K562 (cell line): ENCODE measurements around the gene ADORA2A. TPM values are rescaled to one million over a fixed set of nuclear protein-coding genes. Genes with fewer than 3 reads are reported as not detected.

Experiments
- ATAC-seq: fragments of 200-7000 bp; cut with Tn5 transposase; 3 replicates; pipeline ENCODE4 v1.9.1; 2020; ENCODE audit warnings: moderate library complexity
- BruUV-seq: library from RNA; stranded (reverse); fragments of 400-500 nt; replicated peaks from 2 replicates; lab custom pipeline; 2021; lab: Mats Ljungman, UMichigan
- CTCF ChIA-PET: fragments of 300-600 bp; formaldehyde crosslinking; extraction: SDS; loops from one replicate; lab custom pipeline; 2021; ENCODE audit warnings: low intra/inter-chr PET ratio; lab: Yijun Ruan, JAX
- POLR2A ChIA-PET: fragments of 300-600, 350-650 bp; sonication (Branson Sonifier 250); formaldehyde crosslinking; extraction: SDS; loops from one replicate; lab custom pipeline; 2021; ENCODE audit warnings: antibody characterized with exemption, inconsistent platforms; lab: Yijun Ruan, JAX
- DNase-seq, 4 experiments: peaks; one replicate each; pipeline versions ENCODE4 v3.0.0 to v3.0.0-alpha.2; 2011 to 2018; ENCODE audit warnings: low spot score in 3 of 4, mixed read lengths in 3 of 4; ENCODE audit errors: extremely low read depth in 1 of 4
- FAIRE-seq: peaks from 2 replicates; lab custom pipeline; 2011; peaks lifted over from hg19 to GRCh38; lab: Jason Lieb, UNC
- H2AFZ ChIP-seq: 2 replicates; pipeline ENCODE4 v1.6.0; 2011; ENCODE audit warnings: low read depth, low read length, control low read depth, inconsistent platforms
- H3K27ac ChIP-seq: fragments of 200-600 bp; 3 replicates; pipeline ENCODE4 v1.8.0; 2011; ENCODE audit warnings: low read depth, mild to moderate bottlenecking, control low read depth, inconsistent platforms, low read length, moderate library complexity, mixed read lengths; ENCODE audit errors: extremely low read depth
- H3K27me3 ChIP-seq, 2 experiments: fragments of 300-600 bp in 1 of 2; 2 replicates in 1 of 2; 3 replicates in 1 of 2; pipeline versions ENCODE4 v1.6.0 to v1.8.0; 2011; ENCODE audit warnings: inconsistent platforms in 2 of 2, low read length in 2 of 2, mild to moderate bottlenecking in 1 of 2, mixed read lengths in 1 of 2, moderate library complexity in 1 of 2; ENCODE audit not compliant: control insufficient read depth in 2 of 2, insufficient read depth in 2 of 2
- H3K36me3 ChIP-seq: fragments of 300-600 bp; 3 replicates; pipeline ENCODE4 v1.8.0; 2011; ENCODE audit warnings: mild to moderate bottlenecking, low read length, inconsistent platforms; ENCODE audit not compliant: control insufficient read depth, insufficient read depth
- H3K4me1 ChIP-seq, 2 experiments: fragments of 200-600 bp in 1 of 2; replicated peaks in 1 of 2; 2 replicates in 1 of 2; 3 replicates in 1 of 2; pipeline versions ENCODE4 v1.5.1 to v1.8.0; 2011; ENCODE audit warnings: inconsistent platforms in 2 of 2, low read length in 2 of 2, mild to moderate bottlenecking in 1 of 2, mixed read lengths in 1 of 2, moderate library complexity in 1 of 2; ENCODE audit not compliant: control insufficient read depth in 2 of 2, insufficient read depth in 2 of 2
- H3K4me2 ChIP-seq: 2 replicates; pipeline ENCODE4 v1.6.1; 2011; ENCODE audit warnings: low read length, control low read depth, inconsistent platforms, mixed read lengths; ENCODE audit not compliant: insufficient read depth
- H3K4me3 ChIP-seq: fragments of 200-600 bp; sonication (generic), shearing (Covaris generic); 2 replicates; pipeline ENCODE4 v1.5.1; 2016; ENCODE audit warnings: control low read depth, inconsistent platforms
- H3K79me2 ChIP-seq: fragments of 200-600 bp; 3 replicates; pipeline ENCODE4 v1.8.0; 2011; ENCODE audit warnings: low read length, inconsistent platforms; ENCODE audit not compliant: control insufficient read depth, insufficient read depth
- H3K9ac ChIP-seq, 2 experiments: 2 replicates each; pipeline versions ENCODE4 v1.6.0 to v1.6.1; 2011; ENCODE audit warnings: low read depth in 2 of 2, low read length in 2 of 2, control low read depth in 1 of 2, inconsistent platforms in 1 of 2, mild to moderate bottlenecking in 1 of 2, mixed read lengths in 1 of 2; ENCODE audit not compliant: insufficient read depth in 1 of 2
- H3K9me1 ChIP-seq: one replicate; pipeline ENCODE4 v1.6.0; 2011; ENCODE audit warnings: inconsistent platforms, mild to moderate bottlenecking, low read length, moderate library complexity; ENCODE audit not compliant: control insufficient read depth, insufficient read depth
- H3K9me3 ChIP-seq: replicated peaks from 2 replicates; pipeline ENCODE4 v1.5.1; 2011; ENCODE audit warnings: low read depth, low read length, inconsistent platforms; ENCODE audit not compliant: control insufficient read depth, insufficient read depth
- H4K20me1 ChIP-seq: replicated peaks from 2 replicates; pipeline ENCODE4 v1.6.1; 2011; ENCODE audit warnings: low read length, inconsistent platforms, mixed read lengths; ENCODE audit not compliant: control insufficient read depth, insufficient read depth
- BCOR ChIP-seq: fragments of 450-650 bp; IDR thresholded peaks from 2 replicates; pipeline ENCODE4 v1.6.1; 2016
- GABPB1 ChIP-seq: sonication (generic); formaldehyde crosslinking; IDR thresholded peaks from 2 replicates; pipeline ENCODE4 v1.8.0; 2022; ENCODE audit warnings: mild to moderate bottlenecking, missing genetic modification reagents
- ILF3 ChIP-seq: fragments of 450-650 bp; IDR thresholded peaks from 2 replicates; pipeline ENCODE4 v1.6.1; 2018; ENCODE audit warnings: antibody characterized with exemption, mild to moderate bottlenecking, moderate library complexity, borderline replicate concordance
- MAZ ChIP-seq, 2 experiments: fragments of 450-650 bp in 1 of 2; sonication (generic) in 1 of 2; formaldehyde crosslinking; IDR thresholded peaks in 1 of 2; conservative IDR thresholded peaks in 1 of 2; 2 replicates each; pipeline versions ENCODE4 v1.4.0 to v1.5.0; 2020; ENCODE audit warnings: mild to moderate bottlenecking in 1 of 2, missing genetic modification reagents in 1 of 2
- NCOR1 ChIP-seq: fragments of 450-650 bp; IDR thresholded peaks from 2 replicates; pipeline ENCODE4 v1.6.1; 2016; ENCODE audit warnings: mild to moderate bottlenecking, moderate library complexity
- NR0B1 ChIP-seq: fragments of 450-650 bp; IDR thresholded peaks from one replicate; pipeline ENCODE4 v1.6.1; 2018; ENCODE audit warnings: mild to moderate bottlenecking, moderate library complexity; ENCODE audit not compliant: partially characterized antibody
- RBM15 ChIP-seq: fragments of 200-400 bp; formaldehyde crosslinking; IDR thresholded peaks from 2 replicates; pipeline ENCODE4 v1.6.1; 2018; ENCODE audit warnings: mild to moderate bottlenecking, low read length, moderate library complexity; ENCODE audit not compliant: insufficient read depth
- SFPQ ChIP-seq: fragments of 200-400 bp; formaldehyde crosslinking; IDR thresholded peaks from 2 replicates; pipeline ENCODE4 v1.6.1; 2017; ENCODE audit warnings: mild to moderate bottlenecking, low read depth, low read length, moderate library complexity
- ZBTB2 ChIP-seq: fragments of 450-650 bp; IDR thresholded peaks from 2 replicates; pipeline ENCODE4 v1.6.1; 2016; ENCODE audit warnings: antibody characterized with exemption
- ZC3H8 ChIP-seq: fragments of 450-650 bp; IDR thresholded peaks from 2 replicates; pipeline ENCODE4 v1.6.1; 2017
- ZNF175 ChIP-seq: fragments of 200-800 bp; sonication (Bioruptor generic); IDR thresholded peaks from 2 replicates; pipeline ENCODE4 v1.6.1; 2016; ENCODE audit warnings: low read depth, mild to moderate bottlenecking, missing genetic modification characterization, missing compliant biosample characterization
- ZNF609 ChIP-seq: sonication (generic); formaldehyde crosslinking; IDR thresholded peaks from 2 replicates; pipeline ENCODE4 v1.8.1; 2023; ENCODE audit warnings: missing genetic modification reagents, mild to moderate bottlenecking, borderline replicate concordance
- WGBS: fragments of 100-300 bp; shearing (Covaris generic); methylation state at CpG from one replicate; pipeline ENCODE4 v1.1.6; 2016; ENCODE audit warnings: low coverage, mixed read lengths; ENCODE audit not compliant: insufficient coverage; ENCODE audit errors: missing lambda C conversion rate; 5-methylcytosine and 5-hydroxymethylcytosine counted together
- in situ Hi-C: fragments of 300-500 bp; cut with MboI; formaldehyde crosslinking; loops from 4 replicates; pipeline ENCODE4 v1.15.0; 2018; ENCODE audit warnings: inconsistent platforms, mixed read lengths
- intact Hi-C: fragments of 100-400 bp; cut with micrococcal nuclease; formaldehyde crosslinking; loops from 2 replicates; pipeline ENCODE4 v1.14.2; 2022
- polyA plus RNA-seq, 8 experiments: library from polyadenylated mRNA; depleted of rRNA in 4 of 8; stranded (reverse) in 5 of 8; unstranded in 3 of 8; fragments of >200 nt; fragmentation: Nextera tagmentation in 2 of 8; fragmentation: Illumina TruSeq in 1 of 8; extraction: Ambion mirVana in 2 of 8; extraction: Trizol in 1 of 8; gene quantifications; 2 replicates each; pipeline versions ENCODE4 v1.2.1 to v1.2.3, GENCODE V29; 2011 to 2014; ENCODE audit warnings: inconsistent platforms in 1 of 8, missing spikeins in 1 of 8
- total RNA-seq, 7 experiments: library from RNA; depleted of rRNA in 6 of 7; stranded (reverse); fragments of >200 nt in 6 of 7; fragmentation: Illumina TruSeq in 2 of 7; extraction: Trizol in 2 of 7; gene quantifications; 2 replicates each; pipeline versions ENCODE4 v1.2.1 to v1.2.3, GENCODE V29; 2011 to 2021; ENCODE audit warnings: low replicate concordance in 1 of 7

The ADORA2A gene
- total and polyA plus RNA-seq, 9 of the 15 experiments (the other 6 are each of a cell fraction or from before 2014, with no cell fraction given): 0.15 to 2.1 (median 0.66) TPM; not detected in 2

- BruUV-seq: no TSS peak
- ATAC-seq (no peak), DNase-seq (no peak), FAIRE-seq (no peak)
- H3K4me3 ChIP-seq: no peak overlapping the region
- no peak overlapping the region for H3K27ac ChIP-seq
- 93% methylated on average over 2 of the region's 2 CpGs for WGBS
- H3K4me2 ChIP-seq: no peak overlapping the region
- H3K9me1 ChIP-seq: no peaks in the 10 kb centered on the region
- in situ Hi-C loops (no loop called here), intact Hi-C loops (loop anchor here (10.0 kb wide), 1 partner anchor 68 kb away; no protein-coding TSS in a partner anchor)
- peaks cover 24% of the 10 kb centered on the region; the same call in 2 of the 3 replicates for H3K36me3 ChIP-seq
- ChIA-PET POLR2A (interaction anchor here (0.5 to 0.8 kb wide), 3 partner anchors 12 to 148 kb away, joined by 3 read pairs; no protein-coding TSS in a partner anchor), CTCF (no interaction called here)
- no peaks in the 10 kb centered on the region for H3K9me3 ChIP-seq
- no peak overlapping the region for H3K9ac ChIP-seq
- peaks cover 0 to 13% of the 10 kb centered on the region in 2 experiments; a peak in 3 of 5 replicates for H3K4me1 ChIP-seq
- no peak overlapping the region for H2AFZ ChIP-seq
- no peaks in the 10 kb centered on the region for H3K79me2 ChIP-seq
- H3K27me3 ChIP-seq: no peaks in the 10 kb centered on the region
- no peaks in the 10 kb centered on the region for H4K20me1 ChIP-seq
- no peak for TF ChIP-seq RBM15
- TF ChIP-seq NR0B1: no peak
- TF ChIP-seq NCOR1: no peak
- no peak for TF ChIP-seq SFPQ
- no peak for TF ChIP-seq ZNF609 (CRISPR knock-in tag)
- no peak for TF ChIP-seq ZBTB2
- TF ChIP-seq ZNF175 (CRISPR knock-in tag): no peak
- TF ChIP-seq ILF3: no peak
- no peak for TF ChIP-seq BCOR
- TF ChIP-seq MAZ (CRISPR knock-in tag; conservative IDR thresholded peaks at IDR 0.05 in 1 of 2, IDR thresholded peaks at IDR 0.05 in 1 of 2): no peak
- TF ChIP-seq GABPB1 (CRISPR knock-in tag): no peak
- no peak for TF ChIP-seq ZC3H8
Measured at GRCh38 chr22:24393012-24393559, 34.3 kb upstream of the ADORA2A start.
